CD14-positive monocyte (primary cell): ENCODE data around the gene SMIM7. TPM values are rescaled to one million over a fixed set of nuclear protein-coding genes. Genes with fewer than 3 reads are reported as not detected.
A peak's percentile ranks its signal among the peaks of the same experiment; 100 is the strongest.

Source experiments
- DNase-seq, 3 donors: peaks; one replicate each; pipeline ENCODE4 v3.0.0-alpha.2; 2011 to 2022
- H2AFZ ChIP-seq: 2 replicates; pipeline ENCODE4 v1.6.0; 2012; ENCODE audit warnings: mild to moderate bottlenecking, low read depth, low read length, inconsistent platforms; ENCODE audit not compliant: insufficient read depth, poor library complexity, severe bottlenecking
- H3K27ac ChIP-seq, 2 donors: 1 replicate in 1 of 2; 2 replicates in 1 of 2; pipeline ENCODE4 v1.5.1; 2012 to 2013; ENCODE audit warnings: low read length in 2 of 2, control low read depth in 1 of 2, inconsistent platforms in 1 of 2, low read depth in 1 of 2, mild to moderate bottlenecking in 1 of 2
- H3K27me3 ChIP-seq, 2 donors: one replicate each; pipeline versions ENCODE4 v1.6.0 to v1.6.1; 2011 to 2013; ENCODE audit warnings: low read length in 2 of 2; ENCODE audit not compliant: control insufficient read depth in 2 of 2, insufficient read depth in 2 of 2
- H3K36me3 ChIP-seq, 2 donors: replicated peaks in 1 of 2; 1 replicate in 1 of 2; 2 replicates in 1 of 2; pipeline versions ENCODE4 v1.5.1 to v1.6.1; 2012 to 2013; ENCODE audit warnings: low read length in 2 of 2, control low read depth in 1 of 2, inconsistent platforms in 1 of 2, mild to moderate bottlenecking in 1 of 2; ENCODE audit not compliant: insufficient read depth in 2 of 2, control insufficient read depth in 1 of 2
- H3K4me1 ChIP-seq, 2 donors: 1 replicate in 1 of 2; 2 replicates in 1 of 2; pipeline versions ENCODE4 v1.5.1 to v1.6.1; 2012 to 2013; ENCODE audit warnings: low read length in 2 of 2, control low read depth in 1 of 2, inconsistent platforms in 1 of 2, mild to moderate bottlenecking in 1 of 2, moderate library complexity in 1 of 2; ENCODE audit not compliant: insufficient read depth in 2 of 2, control insufficient read depth in 1 of 2
- H3K4me2 ChIP-seq: replicated peaks from 2 replicates; pipeline ENCODE3; 2012; ENCODE audit warnings: low read length, moderate library complexity, mild to moderate bottlenecking; ENCODE audit not compliant: poor library complexity, severe bottlenecking; ENCODE audit errors: extremely low read depth
- H3K4me3 ChIP-seq, 3 experiments: fragments of 200-600 bp in 1 of 3; sonication (generic) in 1 of 3; replicated peaks in 1 of 3; 1 replicate in 2 of 3; 2 replicates in 1 of 3; pipeline ENCODE4 v1.5.1; 2011 to 2013; ENCODE audit warnings: low read length in 3 of 3, mild to moderate bottlenecking in 3 of 3, control low read depth in 2 of 3, low read depth in 2 of 3, inconsistent platforms in 1 of 3, moderate library complexity in 1 of 3
- H3K79me2 ChIP-seq: 2 replicates; pipeline ENCODE4 v1.6.0; 2012; ENCODE audit warnings: mild to moderate bottlenecking, control low read depth, inconsistent platforms, low read length, moderate library complexity; ENCODE audit not compliant: insufficient read depth
- H3K9ac ChIP-seq: 2 replicates; pipeline ENCODE4 v1.6.0; 2017; ENCODE audit warnings: low read length, mild to moderate bottlenecking; ENCODE audit not compliant: insufficient read depth, poor library complexity, severe bottlenecking
- H3K9me3 ChIP-seq, 2 donors: replicated peaks in 1 of 2; 1 replicate in 1 of 2; 2 replicates in 1 of 2; pipeline versions ENCODE4 v1.5.1 to v1.6.1; 2012 to 2013; ENCODE audit warnings: low read length in 2 of 2, control low read depth in 1 of 2; ENCODE audit not compliant: control insufficient read depth in 1 of 2, insufficient read depth in 1 of 2
- H4K20me1 ChIP-seq: 2 replicates; pipeline ENCODE4 v1.6.0; 2012; ENCODE audit warnings: mild to moderate bottlenecking, low read length, control low read depth, moderate library complexity; ENCODE audit not compliant: insufficient read depth
- H3K27ac Mint-ChIP-seq, 7 donors: one replicate each; pipeline ENCODE4 v1.8.0; 2020; ENCODE audit warnings: mild to moderate bottlenecking in 7 of 7, mixed read lengths in 7 of 7, moderate library complexity in 6 of 7, inconsistent platforms in 2 of 7
- H3K27me3 Mint-ChIP-seq, 3 donors: one replicate each; pipeline ENCODE4 v1.8.0; 2021 to 2022; ENCODE audit warnings: low read depth in 3 of 3, mild to moderate bottlenecking in 3 of 3, mixed read lengths in 3 of 3, moderate library complexity in 3 of 3, inconsistent platforms in 1 of 3
- H3K36me3 Mint-ChIP-seq, 2 donors: one replicate each; pipeline ENCODE4 v1.8.0; 2020; ENCODE audit warnings: mixed read lengths in 2 of 2, inconsistent platforms in 1 of 2, mild to moderate bottlenecking in 1 of 2
- H3K4me1 Mint-ChIP-seq: one replicate; pipeline ENCODE4 v1.8.0; 2020; ENCODE audit warnings: mild to moderate bottlenecking, mixed read lengths
- H3K4me3 Mint-ChIP-seq, 2 donors: one replicate each; pipeline ENCODE4 v1.8.0; 2020; ENCODE audit warnings: mild to moderate bottlenecking in 2 of 2, mixed read lengths in 2 of 2, moderate library complexity in 1 of 2
- H3K9me3 Mint-ChIP-seq, 7 donors: one replicate each; pipeline ENCODE4 v1.8.0; 2020 to 2022; ENCODE audit warnings: mixed read lengths in 7 of 7, mild to moderate bottlenecking in 6 of 7, moderate library complexity in 6 of 7, inconsistent platforms in 2 of 7
- CTCF ChIP-seq: fragments of 200-600 bp; IDR thresholded peaks from one replicate; pipeline ENCODE4 v1.8.0; 2022; ENCODE audit warnings: antibody characterized with exemption, mild to moderate bottlenecking
- WGBS: methylation state at CpG from one replicate; pipeline ENCODE4 v1.1.5; 2013; ENCODE audit warnings: missing lambda C conversion rate; ENCODE audit not compliant: insufficient coverage; 5-methylcytosine and 5-hydroxymethylcytosine counted together
- intact Hi-C, 2 donors: fragments of 100-400 bp; cut with micrococcal nuclease; formaldehyde crosslinking; loops; one replicate each; pipeline versions ENCODE4 v1.15.0 to v1.15.1; 2023
- polyA plus RNA-seq, 3 donors: library from polyadenylated mRNA; depleted of rRNA in 1 of 3; unstranded in 2 of 3; stranded (reverse) in 1 of 3; fragments of 300-500 nt in 2 of 3; fragments of >200 nt in 1 of 3; fragmentation: Illumina TruSeq in 2 of 3; gene quantifications; 1 replicate in 2 of 3; 2 replicates in 1 of 3; pipeline ENCODE4 v1.2.3, GENCODE V29; 2012 to 2021

SMIM7 gene
- polyA plus RNA-seq, 3 donors = 65.5 to 91.7 (median 86.7) TPM

DNA sequence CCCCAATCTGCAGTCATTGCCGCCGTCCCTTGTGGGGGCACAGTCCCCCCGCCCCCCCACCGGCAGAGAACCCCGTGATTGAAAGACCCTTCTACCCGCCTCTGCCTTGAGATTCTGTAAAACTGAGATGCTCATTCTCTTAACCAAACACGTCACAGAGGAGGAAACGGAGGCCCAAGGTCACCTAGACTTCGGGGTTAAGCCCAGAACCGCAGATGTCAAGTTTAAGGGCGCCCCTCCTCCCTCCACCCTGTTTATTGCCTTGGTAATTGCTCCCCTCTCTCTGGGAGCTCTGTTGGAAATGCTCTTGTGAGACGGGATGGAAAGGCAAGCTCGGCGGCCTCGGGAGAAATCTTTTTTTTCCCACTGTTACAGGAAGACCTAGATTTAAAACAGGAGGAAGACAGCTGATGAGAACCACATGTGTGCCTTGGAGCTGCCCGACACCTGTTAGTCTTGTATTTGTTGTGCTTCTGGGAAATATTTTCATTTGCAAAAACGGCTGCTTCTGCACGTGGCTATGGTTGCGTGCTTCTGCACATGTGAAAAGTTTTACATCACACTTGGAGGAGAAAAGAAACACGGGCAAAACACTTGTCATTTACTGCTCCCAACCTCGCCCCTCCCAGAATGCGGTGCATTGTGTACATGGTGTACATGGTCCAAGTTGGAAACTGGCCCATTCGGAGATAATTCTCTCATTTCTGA, 30.8 kb downstream of the SMIM7 start:
- peak overlapping the region; percentile 88 to 92 (median 89) for H3K4me3 ChIP-seq
- no peak for TF ChIP-seq CTCF
- peak overlapping the region; percentile 98 for H3K4me3 Mint-ChIP-seq
- H3K9me3 Mint-ChIP-seq = no peaks in the 10 kb centered on the region
- peaks cover 69% of the 10 kb centered on the region for H4K20me1 ChIP-seq
- peaks cover 32 to 59% of the 10 kb centered on the region in 2 donors for H3K36me3 ChIP-seq
- no peaks in the 10 kb centered on the region for H3K9me3 ChIP-seq
- peak overlapping the region; percentile 91 for H2AFZ ChIP-seq
- peaks cover 0 to 1% (median 0%) of the 10 kb centered on the region in 3 donors for H3K27me3 Mint-ChIP-seq
- no peaks in the 10 kb centered on the region for H3K27me3 ChIP-seq
- H3K79me2 ChIP-seq = peaks cover 60% of the 10 kb centered on the region
- peaks cover 23 to 37% of the 10 kb centered on the region in 2 donors for H3K4me1 ChIP-seq
- peaks cover 31% of the 10 kb centered on the region for H3K4me1 Mint-ChIP-seq
- intact Hi-C loops = loop anchor here (2.0 to 5.0 kb wide), 3 partner anchors 32 to 57 kb away; partner anchors contain the start of genes SMIM7 (in 2 of the 2), TMEM38A (in 2 of the 2) and SLC35E1 (in 1 of the 2)
- 0% methylated on average over 10 of the region's 23 CpGs for WGBS
- H3K27ac Mint-ChIP-seq = peak overlapping the region; percentile 74 to 98 (median 93)
- H3K36me3 Mint-ChIP-seq = peaks cover 37 to 55% of the 10 kb centered on the region in 2 donors
- no peak for DNase-seq
- H3K9ac ChIP-seq = peak overlapping the region; percentile 81
- H3K4me2 ChIP-seq = peak overlapping the region; percentile 86
- peak overlapping the region; percentile 67 to 81 for H3K27ac ChIP-seq

- Histone ChIP-seq H3K9ac (peak within 1 kb of the TSS; percentile 96), H3K4me1 (peaks cover 23 to 37% of the 10 kb centered on the region in 2 donors), H2AFZ (peak within 1 kb of the TSS; percentile 91), H3K4me3 (peak within 1 kb of the TSS; percentile 88 to 92 (median 89)), H3K79me2 (peaks cover 60% of the 10 kb centered on the region), H3K27me3 (no peaks in the 10 kb centered on the region), H3K27ac (peak within 1 kb of the TSS; percentile 67 to 90), H3K9me3 (no peaks in the 10 kb centered on the region), H4K20me1 (peaks cover 69% of the 10 kb centered on the region), H3K36me3 (peaks cover 28 to 59% of the 10 kb centered on the region in 2 donors), H3K4me2 (peak within 1 kb of the TSS; percentile 86)
- peak; percentile 92 to 94 (median 93) for DNase-seq
- H3K4me3 Mint-ChIP-seq = peak within 1 kb of the TSS; percentile 98
- no peaks in the 10 kb centered on the region for H3K9me3 Mint-ChIP-seq
- whole genome bisulfite sequencing = under 1% methylated on average over 98 of the region's 98 CpGs
- intact Hi-C loops = loop anchor here (2.0 to 5.0 kb wide), 3 partner anchors 32 to 56 kb away; partner anchors contain the start of genes SMIM7 (in 2 of the 2), TMEM38A (in 2 of the 2) and SLC35E1 (in 1 of the 2)
- no peak for TF ChIP-seq CTCF
- peaks cover 40 to 55% of the 10 kb centered on the region in 2 donors for H3K36me3 Mint-ChIP-seq
- H3K27ac Mint-ChIP-seq = peak within 1 kb of the TSS; percentile 89 to 98 (median 95)
- H3K27me3 Mint-ChIP-seq = peaks cover 0 to 1% (median 0%) of the 10 kb centered on the region in 3 donors
- H3K4me1 Mint-ChIP-seq = peaks cover 32% of the 10 kb centered on the region
These were observed 31.6 kb downstream of the SMIM7 start, which contains the start of gene MED26 for GRCh38 chr19:16628183-16628983. Gene MED26, minus strand, starts transcription at chr19:16628204. Its CDS starts 261 bp downstream, at chr19:16627943.
